Activated CD4-positive, alpha-beta T cell treated with anti-CD3 and anti-CD28 coated beads for 48 hours (primary cell): ENCODE results near the gene CFAP58.

Source experiments
- DNase-seq: peaks from one replicate; pipeline ENCODE4 v3.0.0-alpha.2; 2020

Gene CFAP58

GRCh38 chr10:104376784-104377300 lies 23.2 kb downstream of the CFAP58 start:
- no peak for DNase-seq

- DNase-seq: no peak
Observed at GRCh38 chr10:104380336-104380735, 26.7 kb downstream of the CFAP58 start.

- DNase-seq: no peak
Observed at GRCh38 chr10:104387130-104387888, 33.7 kb downstream of the CFAP58 start.

- DNase-seq: no peak
Observed at GRCh38 chr10:104388830-104389229, 35.2 kb downstream of the CFAP58 start.

GRCh38 chr10:104391150-104391968 lies 37.7 kb downstream of the CFAP58 start:
- no peak for DNase-seq

GRCh38 chr10:104391969-104392296 lies 38.3 kb downstream of the CFAP58 start:
- no peak for DNase-seq

GRCh38 chr10:104393387-104393786 lies 39.8 kb downstream of the CFAP58 start:
- DNase-seq: no peak

- DNase-seq: no peak
Observed at GRCh38 chr10:104396581-104396980, 42.9 kb downstream of the CFAP58 start.

- no peak for DNase-seq
Observed at GRCh38 chr10:104403636-104404035, 50.0 kb downstream of the CFAP58 start.

- no peak for DNase-seq
Observed at GRCh38 chr10:104406715-104407650, 53.4 kb downstream of the CFAP58 start.

GRCh38 chr10:104413528-104413927 lies 59.9 kb downstream of the CFAP58 start:
- no peak for DNase-seq

- DNase-seq: no peak
Observed at GRCh38 chr10:104415526-104416165, 62.0 kb downstream of the CFAP58 start.

- no peak for DNase-seq
Observed at GRCh38 chr10:104416851-104417250, 63.2 kb downstream of the CFAP58 start.

GRCh38 chr10:104417637-104418292 lies 64.1 kb downstream of the CFAP58 start:
- no peak for DNase-seq

GRCh38 chr10:104424719-104425118 lies 71.1 kb downstream of the CFAP58 start:
- DNase-seq: no peak

GRCh38 chr10:104427989-104428388 lies 74.4 kb downstream of the CFAP58 start:
- DNase-seq: no peak

GRCh38 chr10:104429846-104430245 lies 76.2 kb downstream of the CFAP58 start:
- no peak for DNase-seq

GRCh38 chr10:104430360-104430759 lies 76.7 kb downstream of the CFAP58 start:
- DNase-seq: no peak

GRCh38 chr10:104433669-104434068 lies 80.0 kb downstream of the CFAP58 start:
- no peak for DNase-seq

GRCh38 chr10:104434601-104435000 lies 81.0 kb downstream of the CFAP58 start:
- DNase-seq: no peak

GRCh38 chr10:104435822-104436221 lies 82.2 kb downstream of the CFAP58 start:
- no peak for DNase-seq

- DNase-seq: no peak
Observed at GRCh38 chr10:104437226-104437625, 83.6 kb downstream of the CFAP58 start.
